IMR-90 (cell line): Measurements from ENCODE around the gene FAAP20. TPM values are rescaled to one million over a fixed set of nuclear protein-coding genes. Genes with fewer than 3 reads are reported as not detected.
A peak's percentile ranks its signal among the peaks of the same experiment; 100 is the strongest.

ENCODE experiments used
- ATAC-seq: fragments of 200-7000 bp; cut with Tn5 transposase; 2 replicates; pipeline ENCODE4 v1.9.1; 2020; ENCODE audit warnings: low read depth, mild to moderate bottlenecking, moderate library complexity
- BruUV-seq: library from RNA; stranded (reverse); fragments of 400-500 nt; replicated peaks from 2 replicates; lab custom pipeline; 2021; lab: Mats Ljungman, UMichigan
- CTCF ChIA-PET: fragments of 300-600 bp; formaldehyde crosslinking; extraction: SDS; loops from one replicate; lab custom pipeline; 2021; ENCODE audit warnings: antibody characterized with exemption; lab: Yijun Ruan, JAX
- POLR2A ChIA-PET: fragments of 300-600 bp; sonication (Branson Sonifier 250); formaldehyde crosslinking; loops from one replicate; lab custom pipeline; 2022; ENCODE audit warnings: antibody characterized with exemption; ENCODE audit not compliant: unreplicated experiment; lab: Charles Lee
- DNase-seq: peaks from one replicate; pipeline ENCODE4 v3.0.0; 2013
- H2AFZ ChIP-seq: replicated peaks from 2 replicates; pipeline ENCODE3; 2013; ENCODE audit warnings: low read length, mild to moderate bottlenecking; ENCODE audit not compliant: poor library complexity
- H2AK5ac ChIP-seq: 2 replicates; pipeline ENCODE4 v1.6.1; 2013; ENCODE audit warnings: low read depth, low read length, inconsistent platforms
- H2AK9ac ChIP-seq: replicated peaks from 2 replicates; pipeline ENCODE3; 2013; ENCODE audit warnings: mild to moderate bottlenecking, low read depth, low read length, moderate library complexity; ENCODE audit not compliant: poor library complexity
- H2BK120ac ChIP-seq: 2 replicates; pipeline ENCODE4 v1.6.1; 2013; ENCODE audit warnings: low read depth, low read length, inconsistent platforms
- H2BK15ac ChIP-seq: 3 replicates; pipeline ENCODE4 v1.6.1; 2013; ENCODE audit warnings: low read depth, low read length, inconsistent platforms
- H2BK20ac ChIP-seq: 2 replicates; pipeline ENCODE4 v1.6.1; 2013; ENCODE audit warnings: low read depth, mild to moderate bottlenecking, inconsistent platforms, low read length, moderate library complexity
- H2BK5ac ChIP-seq: 2 replicates; pipeline ENCODE4 v1.6.1; 2013; ENCODE audit warnings: mild to moderate bottlenecking, low read depth, low read length, inconsistent platforms; ENCODE audit not compliant: poor library complexity, severe bottlenecking
- H3K14ac ChIP-seq: replicated peaks from 2 replicates; pipeline ENCODE4 v1.6.1; 2013; ENCODE audit warnings: low read depth, low read length, inconsistent platforms
- H3K18ac ChIP-seq: 2 replicates; pipeline ENCODE4 v1.6.1; 2013; ENCODE audit warnings: low read depth, low read length, control low read depth
- H3K23ac ChIP-seq: 2 replicates; pipeline ENCODE4 v1.6.1; 2013; ENCODE audit warnings: low read depth, low read length, inconsistent platforms
- H3K27ac ChIP-seq: 2 replicates; pipeline ENCODE4 v1.5.1; 2013; ENCODE audit warnings: mild to moderate bottlenecking, control low read depth, low read length; ENCODE audit not compliant: insufficient read depth
- H3K27me3 ChIP-seq: 2 replicates; pipeline ENCODE4 v1.6.1; 2013; ENCODE audit warnings: low read length; ENCODE audit not compliant: control insufficient read depth, insufficient read depth
- H3K36me3 ChIP-seq: 2 replicates; pipeline ENCODE4 v1.6.1; 2013; ENCODE audit warnings: low read length, mixed read lengths; ENCODE audit not compliant: control insufficient read depth, insufficient read depth
- H3K4ac ChIP-seq: 2 replicates; pipeline ENCODE4 v1.6.1; 2013; ENCODE audit warnings: low read depth, low read length, inconsistent platforms
- H3K4me1 ChIP-seq: 2 replicates; pipeline ENCODE4 v1.6.1; 2013; ENCODE audit warnings: low read length, mixed read lengths; ENCODE audit not compliant: control insufficient read depth, insufficient read depth
- H3K4me2 ChIP-seq: 2 replicates; pipeline ENCODE4 v1.6.1; 2013; ENCODE audit warnings: low read depth, mild to moderate bottlenecking, control low read depth, low read length, moderate library complexity
- H3K4me3 ChIP-seq: 2 replicates; pipeline ENCODE4 v1.5.1; 2013; ENCODE audit warnings: low read depth, mild to moderate bottlenecking, control low read depth, low read length, moderate library complexity; ENCODE audit not compliant: insufficient read depth
- H3K56ac ChIP-seq: 2 replicates; pipeline ENCODE4 v1.6.1; 2013; ENCODE audit warnings: low read length, inconsistent platforms; ENCODE audit not compliant: insufficient read depth; ENCODE audit errors: extremely low read depth
- H3K79me1 ChIP-seq, 2 experiments: 2 replicates each; pipeline ENCODE4 v1.6.1; 2013; ENCODE audit warnings: low read length in 2 of 2, inconsistent platforms in 1 of 2, low read depth in 1 of 2
- H3K9ac ChIP-seq: 2 replicates; pipeline ENCODE4 v1.6.1; 2013; ENCODE audit warnings: low read depth, low read length, control low read depth
- H3K9me1 ChIP-seq: 2 replicates; pipeline ENCODE4 v1.6.1; 2013; ENCODE audit warnings: low read length, inconsistent platforms; ENCODE audit not compliant: insufficient read depth
- H3K9me3 ChIP-seq: 2 replicates; pipeline ENCODE4 v1.6.1; 2013; ENCODE audit warnings: low read length; ENCODE audit not compliant: control insufficient read depth, insufficient read depth
- H4K20me1 ChIP-seq: 2 replicates; pipeline ENCODE4 v1.6.1; 2013; ENCODE audit warnings: low read length, inconsistent platforms; ENCODE audit not compliant: insufficient read depth
- H4K5ac ChIP-seq: 2 replicates; pipeline ENCODE4 v1.6.1; 2013; ENCODE audit warnings: mild to moderate bottlenecking, low read depth, low read length, control low read depth
- H4K8ac ChIP-seq, 2 experiments: 2 replicates each; pipeline ENCODE4 v1.6.1; 2013; ENCODE audit warnings: low read depth in 2 of 2, low read length in 2 of 2, control low read depth in 1 of 2, inconsistent platforms in 1 of 2
- H4K91ac ChIP-seq: 2 replicates; pipeline ENCODE4 v1.6.1; 2013; ENCODE audit warnings: low read depth, low read length, inconsistent platforms; ENCODE audit not compliant: insufficient read depth
- CTCF ChIP-seq: conservative IDR thresholded peaks from 2 replicates; pipeline ENCODE4 v1.5.1; 2012; ENCODE audit warnings: mild to moderate bottlenecking, low read depth, low read length, improper control_type of control experiment
- MAZ ChIP-seq: IDR thresholded peaks from 2 replicates; pipeline ENCODE4 v1.6.1; 2012; ENCODE audit warnings: low read depth, mild to moderate bottlenecking, low read length, improper control_type of control experiment, moderate library complexity, borderline replicate concordance
- MXI1 ChIP-seq: IDR thresholded peaks from 2 replicates; pipeline ENCODE4 v1.6.1; 2012; ENCODE audit warnings: low read depth, mild to moderate bottlenecking, low read length, moderate library complexity, borderline replicate concordance
- NFE2L2 ChIP-seq: fragments of 150-350 bp; IDR thresholded peaks from 2 replicates; pipeline ENCODE4 v1.6.1; 2016; ENCODE audit warnings: low read depth, mild to moderate bottlenecking, low read length
- RCOR1 ChIP-seq: IDR thresholded peaks from 2 replicates; pipeline ENCODE4 v1.6.1; 2012; ENCODE audit warnings: mild to moderate bottlenecking, low read length, improper control_type of control experiment; ENCODE audit not compliant: insufficient replicate concordance
- SMC3 ChIP-seq: fragments of 150-350 bp; IDR thresholded peaks from 2 replicates; pipeline ENCODE4 v1.6.1; 2016; ENCODE audit warnings: low read depth, mild to moderate bottlenecking, antibody characterized with exemption, low read length, moderate library complexity
- USF2 ChIP-seq: fragments of 150-350 bp; IDR thresholded peaks from 2 replicates; pipeline ENCODE4 v1.6.1; 2017; ENCODE audit warnings: mild to moderate bottlenecking, antibody characterized with exemption, low read length, low read depth
- WGBS, 2 experiments: methylation state at CpG; one replicate each; pipeline versions ENCODE4 v1.1.5 to v1.1.7; 2013; ENCODE audit warnings: missing lambda C conversion rate in 2 of 2; ENCODE audit not compliant: insufficient read length in 1 of 2; ENCODE audit errors: extremely low coverage in 2 of 2; 5-methylcytosine and 5-hydroxymethylcytosine counted together
- dilution Hi-C: fragments of 300-500 bp; cut with HindIII; formaldehyde crosslinking; loops from one replicate; pipeline ENCODE4 v1.14.3; 2018; ENCODE audit warnings: low sequenced_read_pairs; ENCODE audit not compliant: unreplicated experiment
- in situ Hi-C: fragments of 300-500 bp; cut with MboI; formaldehyde crosslinking; loops from 3 replicates; pipeline ENCODE4 v1.14.3; 2019; ENCODE audit warnings: low sequenced_read_pairs, inconsistent platforms, mixed read lengths
- intact Hi-C: fragments of 100-400 bp; cut with micrococcal nuclease; formaldehyde crosslinking; loops from 2 replicates; pipeline ENCODE4 v1.10.0; 2022
- polyA plus RNA-seq, 3 experiments: library from polyadenylated mRNA; depleted of rRNA; stranded (reverse); fragments of >200 nt; gene quantifications; 2 replicates each; pipeline ENCODE4 v1.2.3, GENCODE V29; 2012; ENCODE audit warnings: low replicate concordance in 1 of 3
- total RNA-seq: library from RNA; depleted of rRNA; stranded (reverse); fragments of >200 nt; gene quantifications from 2 replicates; pipeline ENCODE4 v1.2.3, GENCODE V29; 2012

FAAP20 gene
- total and polyA plus RNA-seq, 2 of the 4 experiments (the other 2 are of a cell fraction), result 6.5 to 31.5 TPM

GRCh38 chr1:2151911-2152310 is 42.7 kb downstream of the FAAP20 start:
- H3K9me3 ChIP-seq, result no peaks in the 10 kb centered on the region

More at GRCh38 chr1:2151911-2152310, 42.7 kb downstream of the FAAP20 start:
- TF ChIP-seq CTCF (no peak), SMC3 (no peak), NFE2L2 (no peak), MAZ (no peak), RCOR1 (no peak), USF2 (no peak), MXI1 (no peak)
- no peak overlapping the region for H2BK5ac ChIP-seq
- intact Hi-C loops (no loop called here), in situ Hi-C loops (loop anchor here (10.0 kb wide), 1 partner anchor 187 kb away; no protein-coding TSS in a partner anchor), dilution Hi-C loops (no loop called here)
- H3K4me2 ChIP-seq, result no peak overlapping the region
- no peak overlapping the region for H3K18ac ChIP-seq
- DNase-seq, result no peak
- H4K91ac ChIP-seq, result no peak overlapping the region
- no peak overlapping the region for H3K27ac ChIP-seq
- no peaks in the 10 kb centered on the region for H3K36me3 ChIP-seq
- ATAC-seq, result peak; percentile 79
- no peaks in the 10 kb centered on the region for H4K20me1 ChIP-seq
- no peak overlapping the region for H2BK20ac ChIP-seq
- no peak overlapping the region for H3K23ac ChIP-seq
- peaks cover 6% of the 10 kb centered on the region; the same call in 1 of the 2 replicates for H3K27me3 ChIP-seq
- no peak overlapping the region for H4K5ac ChIP-seq
- H4K8ac ChIP-seq, result no peak overlapping the region
- no peak overlapping the region for H2AK9ac ChIP-seq
- no peak overlapping the region for H3K4ac ChIP-seq
- no peak overlapping the region for H2BK15ac ChIP-seq
- H3K4me3 ChIP-seq, result no peak overlapping the region
- no peak overlapping the region for H3K56ac ChIP-seq
- ChIA-PET POLR2A (no interaction called here), CTCF (interaction anchor here (0.5 to 4.4 kb wide), 3 partner anchors 12 to 75 kb away, joined by 3 to 20 read pairs (median 9); no protein-coding TSS in a partner anchor)
- H3K4me1 ChIP-seq, result no peaks in the 10 kb centered on the region
- H2AFZ ChIP-seq, result no peak overlapping the region
- no peak overlapping the region for H2AK5ac ChIP-seq
- H3K79me1 ChIP-seq, result no peaks in the 10 kb centered on the region
- no CpG with 5 or more reads among the region's 6 CpGs for WGBS, 2 experiments
- H2BK120ac ChIP-seq, result no peak overlapping the region
- no peak overlapping the region for H3K14ac ChIP-seq
- H3K9ac ChIP-seq, result no peak overlapping the region
- H3K9me1 ChIP-seq, result no peaks in the 10 kb centered on the region
- BruUV-seq, result no TSS peak
